NOMO-1 treated with DMSO at 0.1 percent for 48 hours (cell line): ENCODE results near the gene EMILIN3.

Source experiments
- DNase-seq: peaks from one replicate; lab custom pipeline; 2025; ENCODE audit not compliant: unreplicated experiment; lab: John Stamatoyannopoulos, UW

The EMILIN3 gene

GRCh38 chr20:41364967-41365765 lies 1.5 kb downstream of the EMILIN3 start:
- no peak for DNase-seq

GRCh38 chr20:41364236-41364855 lies 2.3 kb downstream of the EMILIN3 start:
- DNase-seq, result no peak

GRCh38 chr20:41363601-41364000 lies 3.0 kb downstream of the EMILIN3 start:
- no peak for DNase-seq

GRCh38 chr20:41362748-41363140 lies 3.9 kb downstream of the EMILIN3 start:
- no peak for DNase-seq

- DNase-seq, result no peak
Measured at GRCh38 chr20:41361757-41362747, 4.6 kb downstream of the EMILIN3 start.

- no peak for DNase-seq
Measured at GRCh38 chr20:41360831-41361756, 5.5 kb downstream of the EMILIN3 start.

GRCh38 chr20:41359541-41360011 lies 7.0 kb downstream of the EMILIN3 start:
- no peak for DNase-seq

- DNase-seq, result no peak
Measured at GRCh38 chr20:41358717-41359116, 7.9 kb downstream of the EMILIN3 start.

GRCh38 chr20:41358230-41358629 lies 8.4 kb downstream of the EMILIN3 start:
- no peak for DNase-seq

- DNase-seq, result no peak
Measured at GRCh38 chr20:41357424-41358163, 9.0 kb downstream of the EMILIN3 start.

- no peak for DNase-seq
Measured at GRCh38 chr20:41356951-41357350, 9.7 kb downstream of the EMILIN3 start.

GRCh38 chr20:41355598-41356203 lies 10.9 kb downstream of the EMILIN3 start:
- no peak for DNase-seq

GRCh38 chr20:41355192-41355591 lies 11.4 kb downstream of the EMILIN3 start:
- no peak for DNase-seq

- DNase-seq, result no peak
Measured at GRCh38 chr20:41353530-41353929, 13.1 kb downstream of the EMILIN3 start.

- DNase-seq, result no peak
Measured at GRCh38 chr20:41352666-41353065, 14.0 kb downstream of the EMILIN3 start.

- no peak for DNase-seq
Measured at GRCh38 chr20:41352106-41352505, 14.5 kb downstream of the EMILIN3 start.

- DNase-seq, result no peak
Measured at GRCh38 chr20:41350408-41350962, 16.1 kb downstream of the EMILIN3 start.

- no peak for DNase-seq
Measured at GRCh38 chr20:41349943-41350342, 16.7 kb downstream of the EMILIN3 start.

- no peak for DNase-seq
Measured at GRCh38 chr20:41349266-41349665, 17.4 kb downstream of the EMILIN3 start.
